ENCODE data around the gene FAM53B.
"Not testable (repeated sequence)": the region's sequence is repeated elsewhere in the genome, so short reads cannot be mapped to it uniquely, and the experiment has no call there.

Gene FAM53B

DNA sequence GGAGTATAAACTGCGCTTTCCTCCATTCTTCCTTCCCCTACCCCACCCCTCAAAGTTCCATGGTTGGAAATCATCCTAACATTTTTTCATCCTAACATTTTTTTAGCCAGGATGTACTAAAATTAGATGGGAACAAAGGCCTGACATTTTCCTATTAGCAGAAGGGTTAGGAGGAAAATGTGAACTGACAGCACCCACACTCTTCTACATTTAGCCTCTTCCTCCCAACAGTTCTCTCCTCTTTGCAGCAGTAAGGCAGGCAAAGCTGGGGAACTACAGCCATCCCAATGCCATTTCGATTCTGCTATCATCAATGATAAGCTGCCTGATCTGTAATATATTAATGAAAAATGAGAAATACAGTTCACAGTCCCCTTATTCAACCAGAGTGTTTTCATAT is 11.4 kb upstream of the FAM53B start:
- Histone ChIP-seq H3K4me1 (ENCODE audit: control insufficient read depth, insufficient read depth, low read length) (no peaks in the 10 kb centered on the region), H3K27ac (ENCODE audit: insufficient read depth, low read depth, low read length, poor library complexity, severe bottlenecking) (no peak overlapping the region), H3K4me3 (ENCODE audit: insufficient read depth, low read depth, low read length) (no peak overlapping the region), H3K9me3 (ENCODE audit: control insufficient read depth, low read length) (no peaks in the 10 kb centered on the region), H3K36me3 (ENCODE audit: control insufficient read depth, insufficient read depth, low read length) (peaks cover 8% of the 10 kb centered on the region), H3K27me3 (ENCODE audit: control insufficient read depth, insufficient read depth, low read length, poor library complexity, severe bottlenecking) (no peaks in the 10 kb centered on the region)
- WGBS, 2 experiments = 96 to 100% methylated on average over 1 to 2 of the region's 2 CpGs

GRCh38 chr10:124754227-124754626 is 10.0 kb upstream of the FAM53B start:
- Histone ChIP-seq H3K27me3 (ENCODE audit: control insufficient read depth, insufficient read depth, low read length, poor library complexity, severe bottlenecking) (no peaks in the 10 kb centered on the region), H3K4me3 (ENCODE audit: insufficient read depth, low read depth, low read length) (no peak overlapping the region), H3K4me1 (ENCODE audit: control insufficient read depth, insufficient read depth, low read length) (no peaks in the 10 kb centered on the region), H3K9me3 (ENCODE audit: control insufficient read depth, low read length) (no peaks in the 10 kb centered on the region), H3K27ac (ENCODE audit: insufficient read depth, low read depth, low read length, poor library complexity, severe bottlenecking) (no peak overlapping the region), H3K36me3 (ENCODE audit: control insufficient read depth, insufficient read depth, low read length) (peaks cover 5% of the 10 kb centered on the region)
- WGBS, 2 experiments = 94 to 95% methylated on average over 5 of the region's 5 CpGs

- H3K36me3 ChIP-seq (ENCODE audit: control insufficient read depth, insufficient read depth, low read length) = peaks cover 3% of the 10 kb centered on the region
- peaks cover 5% of the 10 kb centered on the region for H3K4me1 ChIP-seq (ENCODE audit: control insufficient read depth, insufficient read depth, low read length)
- no peaks in the 10 kb centered on the region for H3K27me3 ChIP-seq (ENCODE audit: control insufficient read depth, insufficient read depth, low read length, poor library complexity, severe bottlenecking)
- no peak overlapping the region for H3K4me3 ChIP-seq (ENCODE audit: insufficient read depth, low read depth, low read length)
- H3K9me3 ChIP-seq (ENCODE audit: control insufficient read depth, low read length) = no peaks in the 10 kb centered on the region
- 92 to 97% methylated on average over 4 of the region's 4 CpGs for WGBS, 2 experiments
- no peak overlapping the region for H3K27ac ChIP-seq (ENCODE audit: insufficient read depth, low read depth, low read length, poor library complexity, severe bottlenecking)
These were observed 4.9 kb upstream of the FAM53B start for GRCh38 chr10:124748953-124749645.

- peaks cover 3% of the 10 kb centered on the region for H3K36me3 ChIP-seq (ENCODE audit: control insufficient read depth, insufficient read depth, low read length)
- H3K4me3 ChIP-seq (ENCODE audit: insufficient read depth, low read depth, low read length) = no peak overlapping the region
- H3K9me3 ChIP-seq (ENCODE audit: control insufficient read depth, low read length) = no peaks in the 10 kb centered on the region
- 91 to 98% methylated on average over 3 of the region's 3 CpGs for WGBS, 2 experiments
- H3K27ac ChIP-seq (ENCODE audit: insufficient read depth, low read depth, low read length, poor library complexity, severe bottlenecking) = no peak overlapping the region
- peaks cover 5% of the 10 kb centered on the region for H3K4me1 ChIP-seq (ENCODE audit: control insufficient read depth, insufficient read depth, low read length)
- no peaks in the 10 kb centered on the region for H3K27me3 ChIP-seq (ENCODE audit: control insufficient read depth, insufficient read depth, low read length, poor library complexity, severe bottlenecking)
These were observed 4.0 kb upstream of the FAM53B start for GRCh38 chr10:124748166-124748565.

DNA sequence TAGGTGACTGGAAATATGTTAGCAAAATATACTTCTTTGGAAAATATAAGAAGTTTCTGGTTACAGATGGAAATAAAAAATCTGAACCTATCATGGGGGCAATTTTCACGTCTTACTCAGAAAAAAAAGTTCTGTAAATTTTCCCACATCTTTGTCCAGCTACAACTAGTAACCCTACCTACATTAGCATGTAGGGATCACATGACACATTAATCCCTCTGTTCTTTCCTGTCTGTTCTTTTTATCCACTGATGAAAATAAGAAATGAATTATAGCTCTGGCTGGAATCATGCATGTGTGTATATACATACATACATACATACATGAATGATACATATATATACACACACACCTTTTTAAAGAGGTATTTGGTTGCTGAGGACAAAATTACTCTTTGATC is 3.6 kb upstream of the FAM53B start:
- Histone ChIP-seq H3K4me1 (ENCODE audit: control insufficient read depth, insufficient read depth, low read length) (peaks cover 6% of the 10 kb centered on the region), H3K27me3 (ENCODE audit: control insufficient read depth, insufficient read depth, low read length, poor library complexity, severe bottlenecking) (no peaks in the 10 kb centered on the region), H3K4me3 (ENCODE audit: insufficient read depth, low read depth, low read length) (no peak overlapping the region), H3K36me3 (ENCODE audit: control insufficient read depth, insufficient read depth, low read length) (peaks cover 3% of the 10 kb centered on the region), H3K27ac (ENCODE audit: insufficient read depth, low read depth, low read length, poor library complexity, severe bottlenecking) (no peak overlapping the region), H3K9me3 (ENCODE audit: control insufficient read depth, low read length) (no peaks in the 10 kb centered on the region)
- WGBS, 2 experiments = 100% methylated on average over 1 of the region's 1 CpG

DNA sequence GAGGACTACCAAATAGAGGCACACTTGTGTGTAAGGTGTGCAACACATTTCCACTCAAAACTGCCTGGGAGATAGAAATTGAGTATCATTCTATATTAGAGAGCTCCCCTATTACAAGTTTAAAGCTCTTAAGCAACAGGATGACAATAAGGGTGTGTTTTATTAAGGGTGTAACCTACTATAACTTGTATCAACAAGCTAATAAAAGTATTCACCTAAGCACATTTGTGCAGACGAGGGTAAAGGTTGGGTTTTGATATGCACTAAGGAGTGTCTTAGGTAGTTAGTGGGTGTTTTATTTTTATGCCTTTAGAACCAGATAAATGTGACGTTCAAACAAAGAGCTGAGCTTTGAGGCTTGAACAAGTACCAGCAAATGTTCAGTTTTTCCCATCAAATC is 2.8 kb upstream of the FAM53B start:
- no peak overlapping the region for H3K4me3 ChIP-seq (ENCODE audit: insufficient read depth, low read depth, low read length)
- peaks cover 3% of the 10 kb centered on the region for H3K36me3 ChIP-seq (ENCODE audit: control insufficient read depth, insufficient read depth, low read length)
- peaks cover 7% of the 10 kb centered on the region for H3K27me3 ChIP-seq (ENCODE audit: control insufficient read depth, insufficient read depth, low read length, poor library complexity, severe bottlenecking)
- H3K27ac ChIP-seq (ENCODE audit: insufficient read depth, low read depth, low read length, poor library complexity, severe bottlenecking) = no peak overlapping the region
- WGBS, 2 experiments = 98 to 100% methylated on average over 2 of the region's 2 CpGs
- H3K4me1 ChIP-seq (ENCODE audit: control insufficient read depth, insufficient read depth, low read length) = peaks cover 14% of the 10 kb centered on the region
- no peaks in the 10 kb centered on the region for H3K9me3 ChIP-seq (ENCODE audit: control insufficient read depth, low read length)

- H3K4me1 ChIP-seq (ENCODE audit: control insufficient read depth, insufficient read depth, low read length) = peaks cover 19% of the 10 kb centered on the region
- H3K27ac ChIP-seq (ENCODE audit: insufficient read depth, low read depth, low read length, poor library complexity, severe bottlenecking); H3K4me3 ChIP-seq (ENCODE audit: insufficient read depth, low read depth, low read length); H3K9me3 ChIP-seq (ENCODE audit: control insufficient read depth, low read length); H3K36me3 ChIP-seq (ENCODE audit: control insufficient read depth, insufficient read depth, low read length): not testable (repeated sequence)
- 90% methylated on average over 8 of the region's 8 CpGs for WGBS, 2 experiments
- peaks cover 12% of the 10 kb centered on the region for H3K27me3 ChIP-seq (ENCODE audit: control insufficient read depth, insufficient read depth, low read length, poor library complexity, severe bottlenecking)
These were observed 2.3 kb upstream of the FAM53B start for GRCh38 chr10:124746447-124746846.

GRCh38 chr10:124745673-124746072 is 1.5 kb upstream of the FAM53B start:
- Histone ChIP-seq H3K27me3 (ENCODE audit: control insufficient read depth, insufficient read depth, low read length, poor library complexity, severe bottlenecking) (peaks cover 12% of the 10 kb centered on the region), H3K36me3 (ENCODE audit: control insufficient read depth, insufficient read depth, low read length) (no peaks in the 10 kb centered on the region), H3K27ac (ENCODE audit: insufficient read depth, low read depth, low read length, poor library complexity, severe bottlenecking) (no peak overlapping the region), H3K9me3 (ENCODE audit: control insufficient read depth, low read length) (no peaks in the 10 kb centered on the region), H3K4me1 (ENCODE audit: control insufficient read depth, insufficient read depth, low read length) (peaks cover 25% of the 10 kb centered on the region), H3K4me3 (ENCODE audit: insufficient read depth, low read depth, low read length) (no peak overlapping the region)
- 66 to 76% methylated on average over 3 of the region's 3 CpGs for WGBS, 2 experiments

- no peak overlapping the region for H3K4me3 ChIP-seq (ENCODE audit: insufficient read depth, low read depth, low read length)
- no peaks in the 10 kb centered on the region for H3K36me3 ChIP-seq (ENCODE audit: control insufficient read depth, insufficient read depth, low read length)
- peaks cover 30% of the 10 kb centered on the region for H3K4me1 ChIP-seq (ENCODE audit: control insufficient read depth, insufficient read depth, low read length)
- no peak overlapping the region for H3K27ac ChIP-seq (ENCODE audit: insufficient read depth, low read depth, low read length, poor library complexity, severe bottlenecking)
- WGBS, 2 experiments = 90 to 93% methylated on average over 2 to 4 of the region's 4 CpGs
- H3K27me3 ChIP-seq (ENCODE audit: control insufficient read depth, insufficient read depth, low read length, poor library complexity, severe bottlenecking) = peaks cover 12% of the 10 kb centered on the region
- H3K9me3 ChIP-seq (ENCODE audit: control insufficient read depth, low read length) = no peaks in the 10 kb centered on the region
These were observed 1.1 kb upstream of the FAM53B start for GRCh38 chr10:124745252-124745651.

DNA sequence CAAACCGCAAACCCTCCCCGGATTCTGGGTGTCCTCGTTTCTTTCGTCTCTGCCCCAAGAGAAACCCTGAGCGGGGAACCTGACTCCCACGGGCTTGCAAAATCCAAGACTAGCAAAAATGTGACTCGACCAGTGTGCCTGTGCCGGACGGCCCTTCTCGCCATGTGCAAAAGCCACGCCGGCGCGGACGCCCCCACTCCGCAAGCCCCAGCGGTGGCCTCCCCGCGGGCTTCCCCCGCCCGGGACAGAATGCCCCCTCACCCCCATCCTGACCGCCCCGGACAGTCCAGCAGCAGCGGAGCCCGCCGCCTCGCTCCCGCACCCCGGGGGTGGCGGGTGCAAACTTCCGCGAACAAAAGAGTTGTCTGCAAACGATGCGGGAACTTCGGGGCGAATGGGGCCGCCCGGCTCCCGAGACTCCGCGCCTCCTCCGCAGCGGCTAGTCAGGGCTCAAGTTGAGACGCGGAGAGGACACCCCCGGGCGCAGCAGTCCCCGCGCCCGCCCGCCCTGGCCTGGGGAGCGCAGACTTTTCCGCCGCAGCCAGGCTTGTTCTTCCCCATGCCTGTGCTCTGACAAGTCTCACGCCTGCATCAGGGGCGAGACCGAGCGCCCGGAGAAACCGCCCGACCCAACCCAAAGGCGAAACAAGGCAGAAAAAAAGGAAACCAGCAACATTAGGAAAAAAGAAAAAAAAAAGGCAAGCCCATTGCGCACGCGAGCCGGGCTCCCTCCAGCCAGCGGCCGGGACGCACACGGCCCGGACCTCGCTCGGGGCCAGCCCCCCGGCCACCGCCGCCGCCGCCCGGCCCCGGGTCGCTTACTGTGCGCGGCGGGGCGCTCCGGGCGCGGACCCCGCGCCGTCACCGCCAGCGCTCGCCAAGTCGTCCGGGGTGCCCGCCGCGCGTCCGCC is 732 bp downstream of the FAM53B start:
- H3K4me1 ChIP-seq (ENCODE audit: control insufficient read depth, insufficient read depth, low read length) = peaks cover 45% of the 10 kb centered on the region
- peak overlapping the region; percentile 16 for H3K27ac ChIP-seq (ENCODE audit: insufficient read depth, low read depth, low read length, poor library complexity, severe bottlenecking)
- H3K4me3 ChIP-seq (ENCODE audit: insufficient read depth, low read depth, low read length) = peak overlapping the region; percentile 73
- no peaks in the 10 kb centered on the region for H3K9me3 ChIP-seq (ENCODE audit: control insufficient read depth, low read length)
- H3K27me3 ChIP-seq (ENCODE audit: control insufficient read depth, insufficient read depth, low read length, poor library complexity, severe bottlenecking) = peaks cover 12% of the 10 kb centered on the region
- 0% methylated on average over 101 of the region's 101 CpGs for WGBS, 2 experiments
- no peaks in the 10 kb centered on the region for H3K36me3 ChIP-seq (ENCODE audit: control insufficient read depth, insufficient read depth, low read length)

All from ectodermal cell (in vitro differentiated cells).